AG04449 (cell line): ENCODE data around the gene TMBIM6.
"Not testable (repeated sequence)": the region's sequence is repeated elsewhere in the genome, so short reads cannot be mapped to it uniquely, and the experiment has no call there.

Experiments
- CTCF ChIA-PET: fragments of 350-600 bp; formaldehyde crosslinking; extraction: SDS; loops from one replicate; lab custom pipeline; 2021; ENCODE audit warnings: antibody characterized with exemption; lab: Yijun Ruan, JAX
- POLR2A ChIA-PET: fragments of 400-600, 350-600 bp; formaldehyde crosslinking; extraction: SDS; loops from one replicate; lab custom pipeline; 2020; ENCODE audit warnings: antibody characterized with exemption, inconsistent platforms; lab: Yijun Ruan, JAX
- DNase-seq: peaks from one replicate; pipeline ENCODE4 v3.0.0-alpha.2; 2010; ENCODE audit warnings: low read depth, low spot score
- H3K4me3 ChIP-seq: 2 replicates; pipeline ENCODE4 v1.5.1; 2011; ENCODE audit warnings: low read depth, mild to moderate bottlenecking, control low read depth, low read length
- TF ChIP-seq, protein P1 (sequence below): IDR thresholded peaks from one replicate; pipeline ENCODE4 v1.5.1; 2011; ENCODE audit warnings: mild to moderate bottlenecking, moderate library complexity, low read length, control low read depth, inconsistent platforms; ENCODE audit not compliant: insufficient read depth; ENCODE audit errors: missing control alignments

Gene TMBIM6

GRCh38 chr12:49706351-49707127, 34.8 kb upstream of the TMBIM6 start:
- CTCF ChIA-PET = interaction anchor here (0.7 to 25.0 kb wide), 12 partner anchors 9 to 83 kb away, joined by 3 to 766 read pairs (median 10); partner anchors contain the start of gene PRPF40B
- POLR2A ChIA-PET = interaction anchor here (1.0 to 1.5 kb wide), 4 partner anchors 33 to 84 kb away, joined by 3 to 6 read pairs (median 4); partner anchors contain the start of gene TMBIM6
- H3K4me3 ChIP-seq = peak overlapping the region; percentile 70
- DNase-seq = no peak
- TF ChIP-seq, protein P1, sequence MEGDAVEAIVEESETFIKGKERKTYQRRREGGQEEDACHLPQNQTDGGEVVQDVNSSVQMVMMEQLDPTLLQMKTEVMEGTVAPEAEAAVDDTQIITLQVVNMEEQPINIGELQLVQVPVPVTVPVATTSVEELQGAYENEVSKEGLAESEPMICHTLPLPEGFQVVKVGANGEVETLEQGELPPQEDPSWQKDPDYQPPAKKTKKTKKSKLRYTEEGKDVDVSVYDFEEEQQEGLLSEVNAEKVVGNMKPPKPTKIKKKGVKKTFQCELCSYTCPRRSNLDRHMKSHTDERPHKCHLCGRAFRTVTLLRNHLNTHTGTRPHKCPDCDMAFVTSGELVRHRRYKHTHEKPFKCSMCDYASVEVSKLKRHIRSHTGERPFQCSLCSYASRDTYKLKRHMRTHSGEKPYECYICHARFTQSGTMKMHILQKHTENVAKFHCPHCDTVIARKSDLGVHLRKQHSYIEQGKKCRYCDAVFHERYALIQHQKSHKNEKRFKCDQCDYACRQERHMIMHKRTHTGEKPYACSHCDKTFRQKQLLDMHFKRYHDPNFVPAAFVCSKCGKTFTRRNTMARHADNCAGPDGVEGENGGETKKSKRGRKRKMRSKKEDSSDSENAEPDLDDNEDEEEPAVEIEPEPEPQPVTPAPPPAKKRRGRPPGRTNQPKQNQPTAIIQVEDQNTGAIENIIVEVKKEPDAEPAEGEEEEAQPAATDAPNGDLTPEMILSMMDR = no peak

- H3K4me3 ChIP-seq = peak within 1 kb of the TSS; percentile 70
- TF ChIP-seq, protein P1 = peak; percentile 90
- peak; percentile 59 for DNase-seq
- ChIA-PET POLR2A (interaction anchor here (1.0 to 1.5 kb wide), 3 partner anchors 33 to 59 kb away, joined by 3 to 6 read pairs (median 4); partner anchors contain the start of gene TMBIM6), CTCF (interaction anchor here (0.9 to 25.0 kb wide), 18 partner anchors 8 to 349 kb away, joined by 3 to 766 read pairs (median 9); no protein-coding TSS in a partner anchor)
Observed at GRCh38 chr12:49707128-49707811, 34.1 kb upstream of the TMBIM6 start, which contains the start of gene FMNL3. Gene FMNL3 (minus strand): TSS chr12:49707405. CDS start chr12:49707180, 225 bp downstream.

DNA sequence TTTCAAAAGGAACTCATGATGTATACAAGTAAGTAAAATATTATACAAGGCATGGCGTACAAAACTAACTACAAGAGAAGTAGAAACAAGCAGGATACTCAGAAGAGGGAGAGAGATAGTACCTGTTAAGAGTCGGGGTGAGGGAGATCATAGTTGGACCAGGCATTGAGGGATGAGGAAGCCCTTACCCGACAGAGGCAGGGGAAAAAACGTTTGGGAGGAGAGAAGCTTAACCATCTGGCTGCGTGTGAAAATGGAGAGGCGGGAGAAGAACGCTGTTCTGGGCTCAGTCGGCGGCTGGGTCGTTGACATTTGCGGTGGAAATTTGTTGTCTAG, 33.6 kb upstream of the TMBIM6 start:
- no peak for DNase-seq
- POLR2A ChIA-PET = no interaction called here
- H3K4me3 ChIP-seq = no peak overlapping the region
- TF ChIP-seq, protein P1 = no peak
- CTCF ChIA-PET = interaction anchor here (0.7 to 25.0 kb wide), 25 partner anchors 9 to 349 kb away, joined by 3 to 766 read pairs (median 5); partner anchors contain the start of gene TMBIM6

GRCh38 chr12:49708851-49709250, 32.5 kb upstream of the TMBIM6 start:
- no peak overlapping the region for H3K4me3 ChIP-seq
- POLR2A ChIA-PET = no interaction called here
- TF ChIP-seq, protein P1 = no peak
- no peak for DNase-seq
- CTCF ChIA-PET = interaction anchor here (1.1 to 25.0 kb wide), 18 partner anchors 8 to 419 kb away, joined by 3 to 766 read pairs (median 11); partner anchors contain the start of gene TMBIM6

DNA sequence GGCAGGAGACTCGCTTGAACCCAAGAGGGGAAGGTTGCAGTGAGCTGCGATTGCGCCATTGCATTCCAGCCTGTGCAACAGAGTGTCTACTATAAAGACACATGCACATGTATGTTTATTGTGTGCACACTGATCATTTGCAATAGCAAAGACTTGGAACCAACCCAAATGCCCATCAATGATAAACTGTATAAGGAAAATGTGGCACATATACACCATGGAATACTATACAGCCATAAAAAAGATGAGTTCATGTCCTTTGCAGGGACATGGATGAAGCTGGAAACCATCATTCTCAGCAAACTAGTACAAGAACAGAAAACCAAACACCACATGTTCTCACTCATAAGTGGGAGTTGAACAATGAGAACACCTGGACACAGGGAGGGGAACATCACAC, 27.4 kb upstream of the TMBIM6 start:
- DNase-seq, H3K4me3 ChIP-seq: not testable (repeated sequence)
- POLR2A ChIA-PET = interaction anchor here (1.1 kb wide), 1 partner anchor 74 kb away, joined by 3 read pairs; no protein-coding TSS in a partner anchor
- CTCF ChIA-PET = interaction anchor here (0.7 to 25.0 kb wide), 3 partner anchors 15 to 68 kb away, joined by 4 to 766 read pairs (median 40); partner anchors contain the start of gene TMBIM6

GRCh38 chr12:49716553-49716952, 24.8 kb upstream of the TMBIM6 start:
- no peak for DNase-seq
- TF ChIP-seq, protein P1 = no peak
- ChIA-PET CTCF (interaction anchor here (1.1 to 25.0 kb wide), 7 partner anchors 8 to 385 kb away, joined by 3 to 766 read pairs (median 5); partner anchors contain the start of gene TMBIM6), POLR2A (interaction anchor here (1.6 kb wide), 1 partner anchor 25 kb away, joined by 3 read pairs; the partner anchor contains the start of gene TMBIM6)
- no peak overlapping the region for H3K4me3 ChIP-seq

GRCh38 chr12:49717800-49718199, 23.6 kb upstream of the TMBIM6 start:
- DNase-seq, H3K4me3 ChIP-seq: not testable (repeated sequence)
- ChIA-PET CTCF (interaction anchor here (1.3 to 25.0 kb wide), 5 partner anchors 9 to 386 kb away, joined by 3 to 766 read pairs (median 6); partner anchors contain the start of gene TMBIM6), POLR2A (interaction anchor here (1.6 kb wide), 1 partner anchor 23 kb away, joined by 3 read pairs; the partner anchor contains the start of gene TMBIM6)
